ENCODE data around the gene THRAP3.

GRCh38 chr1:36346741-36347370 is 122.6 kb downstream of the THRAP3 start:
- TF ChIP-seq EZH2phosphoT487 (IDR thresholded peaks at IDR 0.05; ENCODE audit: insufficient read depth, low read depth): no peak
- no peak for TF ChIP-seq EZH2 (IDR thresholded peaks at IDR 0.05; ENCODE audit: insufficient read depth, poor library complexity, severe bottlenecking)

Data from GM23248 (cell line).